HepG2 (cell line): Measurements from ENCODE around the gene BOD1L1. TPM values are rescaled to one million over a fixed set of nuclear protein-coding genes. Genes with fewer than 3 reads are reported as not detected.
A peak's percentile ranks its signal among the peaks of the same experiment; 100 is the strongest.

Source experiments
- CEBPZ ChIP-seq: IDR thresholded peaks from 2 replicates; pipeline ENCODE4 v1.6.1; 2012; ENCODE audit warnings: low read length, improper control_type of control experiment
- HNF1B ChIP-seq: sonication (generic); formaldehyde crosslinking; IDR thresholded peaks from 2 replicates; pipeline ENCODE4 v1.5.1; 2020; ENCODE audit warnings: mild to moderate bottlenecking, moderate library complexity, missing genetic modification reagents
- MEIS1 ChIP-seq: sonication (generic); formaldehyde crosslinking; IDR thresholded peaks from 2 replicates; pipeline ENCODE4 v1.9.0; 2021; ENCODE audit warnings: mild to moderate bottlenecking, missing genetic modification reagents, moderate library complexity, borderline replicate concordance
- MEIS2 ChIP-seq: sonication (generic); formaldehyde crosslinking; IDR thresholded peaks from 2 replicates; pipeline ENCODE4 v1.9.0; 2021; ENCODE audit warnings: mild to moderate bottlenecking, missing genetic modification reagents
- MYPOP ChIP-seq: sonication (generic); formaldehyde crosslinking; IDR thresholded peaks from 2 replicates; pipeline ENCODE4 v1.8.1; 2023; ENCODE audit warnings: mild to moderate bottlenecking, moderate library complexity, missing genetic modification reagents
- MZF1 ChIP-seq: sonication (generic); formaldehyde crosslinking; IDR thresholded peaks from 2 replicates; pipeline ENCODE4 v1.8.1; 2023; ENCODE audit warnings: mild to moderate bottlenecking, missing genetic modification reagents, borderline replicate concordance
- NR3C1 ChIP-seq: sonication (generic); formaldehyde crosslinking; IDR thresholded peaks from 2 replicates; pipeline ENCODE4 v1.4.0; 2020; ENCODE audit warnings: missing genetic modification reagents
- SALL1 ChIP-seq: sonication (generic); formaldehyde crosslinking; IDR thresholded peaks from 2 replicates; pipeline ENCODE4 v1.8.0; 2022; ENCODE audit warnings: mild to moderate bottlenecking, missing genetic modification reagents
- SAP130 ChIP-seq: IDR thresholded peaks from 2 replicates; pipeline ENCODE4 v1.6.1; 2016; ENCODE audit warnings: low read depth
- SPEN ChIP-seq: sonication (generic); formaldehyde crosslinking; IDR thresholded peaks from 2 replicates; pipeline ENCODE4 v1.5.1; 2020; ENCODE audit warnings: low read depth, mild to moderate bottlenecking, missing genetic modification reagents
- SYNCRIP ChIP-seq: fragments of 200-400 bp; formaldehyde crosslinking; IDR thresholded peaks from 2 replicates; pipeline ENCODE4 v1.6.1; 2018; ENCODE audit warnings: mild to moderate bottlenecking, low read depth, low read length; ENCODE audit not compliant: insufficient read depth
- TGIF2 ChIP-seq: IDR thresholded peaks from 2 replicates; pipeline ENCODE4 v1.6.1; 2016; ENCODE audit warnings: control low read depth, missing compliant biosample characterization
- ZBTB14 ChIP-seq: sonication (generic); formaldehyde crosslinking; IDR thresholded peaks from 2 replicates; pipeline ENCODE4 v1.4.0; 2020; ENCODE audit warnings: missing genetic modification reagents
- ZBTB7B ChIP-seq: sonication (generic); formaldehyde crosslinking; IDR thresholded peaks from 2 replicates; pipeline ENCODE4 v1.4.0; 2020; ENCODE audit warnings: missing genetic modification reagents
- ZNF501 ChIP-seq: sonication (generic); formaldehyde crosslinking; IDR thresholded peaks from 2 replicates; pipeline ENCODE4 v1.5.1; 2020; ENCODE audit warnings: mild to moderate bottlenecking, moderate library complexity, missing genetic modification reagents
- polyA plus RNA-seq, 8 experiments: library from polyadenylated mRNA; depleted of rRNA in 3 of 8; stranded (reverse) in 7 of 8; unstranded in 1 of 8; fragments of >200 nt; fragmentation: Illumina TruSeq in 4 of 8; extraction: Trizol in 4 of 8; gene quantifications; 2 replicates each; pipeline versions ENCODE4 v1.2.1 to v1.2.3, GENCODE V29; 2011 to 2016; ENCODE audit warnings: low read depth in 4 of 8, missing spikeins in 1 of 8, mixed read lengths in 1 of 8; ENCODE audit not compliant: insufficient read depth in 1 of 8
- total RNA-seq, 5 experiments: library from RNA; depleted of rRNA; stranded (reverse); fragments of >200 nt; fragmentation: Illumina TruSeq; extraction: Trizol; gene quantifications; 2 replicates each; pipeline ENCODE4 v1.2.3, GENCODE V29; 2016; ENCODE audit warnings: low read depth in 1 of 5

Gene BOD1L1
- total and polyA plus RNA-seq, 2 of the 13 experiments (the other 11 are each of a cell fraction or from before 2014, with no cell fraction given): 11.7 to 17.9 TPM

GRCh38 chr4:13544606-13545393, 82.7 kb downstream of the BOD1L1 start (continued):
- TF ChIP-seq MZF1 (CRISPR knock-in tag): no peak
- 0 out of 2 replicates have a peak, but pooled peaks have one; percentile 15 for TF ChIP-seq SPEN (CRISPR knock-in tag)
- 0 out of 2 replicates have a peak, but pooled peaks have one; percentile 14 for TF ChIP-seq TGIF2 (CRISPR knock-in tag)
- TF ChIP-seq CEBPZ: no peak
- TF ChIP-seq SAP130 (CRISPR knock-in tag): peak; percentile 45; the same call in 1 of the 2 replicates
- TF ChIP-seq SYNCRIP: no peak
- peak; percentile 63; the same call in 1 of the 2 replicates for TF ChIP-seq ZNF501 (CRISPR knock-in tag)
- 0 out of 2 replicates have a peak, but pooled peaks have one; percentile 22 for TF ChIP-seq HNF1B (CRISPR knock-in tag)
- no peak for TF ChIP-seq NR3C1
- TF ChIP-seq MEIS1 (CRISPR knock-in tag): peak; percentile 84; the same call in 1 of the 2 replicates
- peak; percentile 75 for TF ChIP-seq SALL1 (CRISPR knock-in tag)
- TF ChIP-seq MYPOP (CRISPR knock-in tag): peak; percentile 91
- peak; percentile 29 for TF ChIP-seq ZBTB7B (CRISPR knock-in tag)
- no peak for TF ChIP-seq ZBTB14 (CRISPR knock-in tag)
- no peak for TF ChIP-seq MEIS2 (CRISPR knock-in tag)
